Loucy (cell line): Measurements from ENCODE around the gene BNIP3.

Source experiments
- H2AFZ ChIP-seq: fragments of 200-600 bp; sonication (generic); 2 replicates; pipeline ENCODE4 v1.6.0; 2016; ENCODE audit warnings: antibody characterized with exemption, mild to moderate bottlenecking, low read length, moderate library complexity
- H3F3A ChIP-seq: fragments of 200-600 bp; 2 replicates; pipeline ENCODE4 v1.6.0; 2016; ENCODE audit warnings: antibody characterized with exemption, low read depth, mild to moderate bottlenecking
- H3K27me3 ChIP-seq: fragments of 200-600 bp; sonication (generic); 2 replicates; pipeline ENCODE4 v1.6.1; 2014; ENCODE audit warnings: low read length, mild to moderate bottlenecking; ENCODE audit not compliant: insufficient read depth, poor library complexity, severe bottlenecking
- H3K36me3 ChIP-seq: fragments of 200-600 bp; sonication (generic); 2 replicates; pipeline ENCODE4 v1.6.1; 2016; ENCODE audit warnings: low read length; ENCODE audit not compliant: insufficient read depth
- H3K4me1 ChIP-seq: fragments of 200-600 bp; sonication (generic); 2 replicates; pipeline ENCODE4 v1.5.1; 2014; ENCODE audit warnings: low read length, mild to moderate bottlenecking; ENCODE audit not compliant: insufficient read depth, poor library complexity, severe bottlenecking
- H3K4me2 ChIP-seq: fragments of 200-600 bp; sonication (generic); 2 replicates; pipeline ENCODE4 v1.6.0; 2014; ENCODE audit warnings: antibody characterized with exemption, low read length, low read depth, mild to moderate bottlenecking; ENCODE audit not compliant: poor library complexity, severe bottlenecking
- H3K4me3 ChIP-seq: fragments of 200-600 bp; sonication (generic); 2 replicates; pipeline ENCODE4 v1.5.1; 2014; ENCODE audit warnings: low read length, mild to moderate bottlenecking, mixed read lengths; ENCODE audit not compliant: poor library complexity, severe bottlenecking
- H3K79me2 ChIP-seq: fragments of 200-600 bp; sonication (generic); 2 replicates; pipeline ENCODE4 v1.6.1; 2014; ENCODE audit warnings: low read length; ENCODE audit not compliant: insufficient read depth
- H3K9ac ChIP-seq: fragments of 200-600 bp; sonication (generic); 2 replicates; pipeline ENCODE4 v1.6.0; 2014; ENCODE audit warnings: mild to moderate bottlenecking, low read depth, low read length, moderate library complexity; ENCODE audit not compliant: poor library complexity, severe bottlenecking
- H3K9me2 ChIP-seq: fragments of 200-600 bp; sonication (generic); replicated peaks from 2 replicates; pipeline ENCODE4 v1.6.1; 2016; ENCODE audit warnings: low read depth, low read length, mixed read lengths
- H3K9me3 ChIP-seq: fragments of 200-600 bp; sonication (generic); 2 replicates; pipeline ENCODE4 v1.6.1; 2014; ENCODE audit warnings: mild to moderate bottlenecking, antibody characterized with exemption, low read length, low read depth; ENCODE audit not compliant: insufficient read depth
- H4K20me1 ChIP-seq: fragments of 200-600 bp; sonication (generic); 2 replicates; pipeline ENCODE4 v1.6.0; 2014; ENCODE audit warnings: antibody characterized with exemption, low read length, mild to moderate bottlenecking; ENCODE audit not compliant: insufficient read depth, poor library complexity, severe bottlenecking
- CTCF ChIP-seq: fragments of 200-600 bp; sonication (generic); conservative IDR thresholded peaks from 2 replicates; pipeline ENCODE4 v1.5.1; 2014; ENCODE audit warnings: mild to moderate bottlenecking, antibody characterized with exemption, low read length
- EZH2phosphoT487 ChIP-seq: fragments of 200-600 bp; IDR thresholded peaks from 2 replicates; pipeline ENCODE4 v1.6.1; 2018; ENCODE audit warnings: antibody characterized with exemption, mild to moderate bottlenecking, moderate library complexity, borderline replicate concordance

Gene BNIP3

GRCh38 chr10:131981429-131982184 lies at the start of gene BNIP3:
Gene BNIP3 (minus strand): TSS chr10:131981923. CDS start chr10:131981806, 117 bp downstream.
- Histone ChIP-seq H3K4me2 (no peak within 1 kb of the TSS), H3K4me3 (no peak within 1 kb of the TSS), H3K9me2 (no peaks in the 10 kb centered on the region), H3K9me3 (no peaks in the 10 kb centered on the region), H4K20me1 (no peaks in the 10 kb centered on the region), H3K36me3 (no peaks in the 10 kb centered on the region), H3K9ac (no peak within 1 kb of the TSS), H3K4me1 (no peaks in the 10 kb centered on the region), H3F3A (no peaks in the 10 kb centered on the region), H2AFZ (no peak within 1 kb of the TSS), H3K27me3 (no peaks in the 10 kb centered on the region), H3K79me2 (no peaks in the 10 kb centered on the region)
- no peak for TF ChIP-seq CTCF
- no peak for TF ChIP-seq EZH2phosphoT487

- H3K9me2 ChIP-seq, result no peaks in the 10 kb centered on the region
- TF ChIP-seq CTCF, result no peak
- TF ChIP-seq EZH2phosphoT487, result no peak
- H3K36me3 ChIP-seq, result no peaks in the 10 kb centered on the region
- no peak overlapping the region for H3K9ac ChIP-seq
- H4K20me1 ChIP-seq, result no peaks in the 10 kb centered on the region
- no peaks in the 10 kb centered on the region for H3K27me3 ChIP-seq
- H3K4me3 ChIP-seq, result no peak overlapping the region
- H3K4me2 ChIP-seq, result no peak overlapping the region
- H3F3A ChIP-seq, result no peaks in the 10 kb centered on the region
- H3K4me1 ChIP-seq, result no peaks in the 10 kb centered on the region
- no peaks in the 10 kb centered on the region for H3K79me2 ChIP-seq
- H3K9me3 ChIP-seq, result no peaks in the 10 kb centered on the region; the same call in 1 of the 2 replicates
- H2AFZ ChIP-seq, result no peak overlapping the region
These were observed 49.3 kb upstream of the BNIP3 start for GRCh38 chr10:132030898-132031463.

- Histone ChIP-seq H3K79me2 (no peaks in the 10 kb centered on the region), H3K4me1 (no peaks in the 10 kb centered on the region), H3K4me3 (no peak overlapping the region), H2AFZ (no peak overlapping the region), H3K27me3 (no peaks in the 10 kb centered on the region), H3K9ac (no peak overlapping the region), H3K4me2 (no peak overlapping the region), H3K9me2 (no peaks in the 10 kb centered on the region), H3F3A (no peaks in the 10 kb centered on the region), H3K9me3 (no peaks in the 10 kb centered on the region; the same call in 1 of the 2 replicates), H4K20me1 (no peaks in the 10 kb centered on the region), H3K36me3 (no peaks in the 10 kb centered on the region)
- TF ChIP-seq EZH2phosphoT487 (no peak), CTCF (no peak)
These were observed 47.0 kb upstream of the BNIP3 start for GRCh38 chr10:132028706-132029105.
